Measurements from ENCODE around the gene RTTN.

Gene RTTN

GRCh38 chr18:70073432-70073831, 132.1 kb downstream of the RTTN start:
- no peak for DNase-seq (ENCODE audit: low spot score)

- peak; percentile 27 for DNase-seq (ENCODE audit: low spot score)
These were observed 132.8 kb downstream of the RTTN start for GRCh38 chr18:70072678-70073077.

- no peak for DNase-seq (ENCODE audit: low spot score)
These were observed 135.5 kb downstream of the RTTN start for GRCh38 chr18:70069965-70070364.

- DNase-seq (ENCODE audit: low spot score): no peak
These were observed 136.1 kb downstream of the RTTN start for GRCh38 chr18:70069382-70069781.

GRCh38 chr18:70068981-70069380, 136.5 kb downstream of the RTTN start:
- DNase-seq (ENCODE audit: low spot score): no peak

GRCh38 chr18:70059684-70060083, 145.8 kb downstream of the RTTN start:
- no peak for DNase-seq (ENCODE audit: low spot score)

GRCh38 chr18:70058916-70059315, 146.6 kb downstream of the RTTN start:
- DNase-seq (ENCODE audit: low spot score): no peak

- no peak for DNase-seq (ENCODE audit: low spot score)
These were observed 157.4 kb downstream of the RTTN start for GRCh38 chr18:70047931-70048603.

- no peak for DNase-seq (ENCODE audit: low spot score)
These were observed 158.7 kb downstream of the RTTN start for GRCh38 chr18:70046796-70047195.

GRCh38 chr18:70046207-70046606, 159.3 kb downstream of the RTTN start:
- DNase-seq (ENCODE audit: low spot score): no peak

GRCh38 chr18:70044632-70045031, 160.9 kb downstream of the RTTN start:
- no peak for DNase-seq (ENCODE audit: low spot score)

- DNase-seq (ENCODE audit: low spot score): no peak
These were observed 163.9 kb downstream of the RTTN start for GRCh38 chr18:70041459-70042050.

GRCh38 chr18:70039186-70039585, 166.3 kb downstream of the RTTN start:
- DNase-seq (ENCODE audit: low spot score): no peak

- DNase-seq (ENCODE audit: low spot score): no peak
These were observed 167.9 kb downstream of the RTTN start for GRCh38 chr18:70037431-70038061.

- no peak for DNase-seq (ENCODE audit: low spot score)
These were observed 168.6 kb downstream of the RTTN start for GRCh38 chr18:70036771-70037347.

- no peak for DNase-seq (ENCODE audit: low spot score)
These were observed 169.3 kb downstream of the RTTN start for GRCh38 chr18:70036168-70036567.

GRCh38 chr18:70031221-70031620, 174.3 kb downstream of the RTTN start:
- no peak for DNase-seq (ENCODE audit: low spot score)

GRCh38 chr18:70030728-70031127, 174.8 kb downstream of the RTTN start:
- no peak for DNase-seq (ENCODE audit: low spot score)

- no peak for DNase-seq (ENCODE audit: low spot score)
These were observed 176.3 kb downstream of the RTTN start for GRCh38 chr18:70029163-70029562.

- no peak for DNase-seq (ENCODE audit: low spot score)
These were observed 176.8 kb downstream of the RTTN start for GRCh38 chr18:70028734-70029133.

GRCh38 chr18:70028084-70028483, 177.4 kb downstream of the RTTN start:
- no peak for DNase-seq (ENCODE audit: low spot score)

GRCh38 chr18:70025580-70025979, 179.9 kb downstream of the RTTN start:
- DNase-seq (ENCODE audit: low spot score): no peak

- DNase-seq (ENCODE audit: low spot score): no peak
These were observed 180.7 kb downstream of the RTTN start for GRCh38 chr18:70024829-70025228.

All from CD4-positive, alpha-beta T cell treated with Interleukin-2 at 100 ng/mL for 4 hours (primary cell).